Measurements from ENCODE around the gene ERN1.

The ERN1 gene

GRCh38 chr17:64001763-64002529, 128.0 kb downstream of the ERN1 start:
- Histone ChIP-seq H3K9me3 (replicated peaks; ENCODE audit: insufficient read depth, low read length) (no peaks in the 10 kb centered on the region), H3K4me1 (ENCODE audit: low read length) (no peaks in the 10 kb centered on the region), H3K79me2 (ENCODE audit: low read length) (no peaks in the 10 kb centered on the region), H3K4me3 (ENCODE audit: low read length) (no peak overlapping the region), H3F3A (ENCODE audit: insufficient read depth, low read length) (no peaks in the 10 kb centered on the region), H2AFZ (ENCODE audit: low read length) (no peak overlapping the region), H3K36me3 (replicated peaks; ENCODE audit: insufficient read depth, low read length) (no peaks in the 10 kb centered on the region), H3K9ac (ENCODE audit: low read length) (no peak overlapping the region), H3K4me2 (ENCODE audit: low read depth, low read length) (no peak overlapping the region), H3K27ac (ENCODE audit: low read length) (no peak overlapping the region), H3K27me3 (replicated peaks; ENCODE audit: insufficient read depth, low read length) (no peaks in the 10 kb centered on the region), H4K20me1 (ENCODE audit: insufficient read depth, low read length) (no peaks in the 10 kb centered on the region), H3K9me2 (replicated peaks; ENCODE audit: insufficient read depth, low read length) (no peaks in the 10 kb centered on the region)
- TF ChIP-seq EZH2phosphoT487 (IDR thresholded peaks at IDR 0.05; ENCODE audit: low read length) (no peak), EZH2 (optimal IDR thresholded peaks at IDR 0.05; ENCODE audit: low read depth, low read length) (no peak)
- TF ChIP-seq, protein P1, sequence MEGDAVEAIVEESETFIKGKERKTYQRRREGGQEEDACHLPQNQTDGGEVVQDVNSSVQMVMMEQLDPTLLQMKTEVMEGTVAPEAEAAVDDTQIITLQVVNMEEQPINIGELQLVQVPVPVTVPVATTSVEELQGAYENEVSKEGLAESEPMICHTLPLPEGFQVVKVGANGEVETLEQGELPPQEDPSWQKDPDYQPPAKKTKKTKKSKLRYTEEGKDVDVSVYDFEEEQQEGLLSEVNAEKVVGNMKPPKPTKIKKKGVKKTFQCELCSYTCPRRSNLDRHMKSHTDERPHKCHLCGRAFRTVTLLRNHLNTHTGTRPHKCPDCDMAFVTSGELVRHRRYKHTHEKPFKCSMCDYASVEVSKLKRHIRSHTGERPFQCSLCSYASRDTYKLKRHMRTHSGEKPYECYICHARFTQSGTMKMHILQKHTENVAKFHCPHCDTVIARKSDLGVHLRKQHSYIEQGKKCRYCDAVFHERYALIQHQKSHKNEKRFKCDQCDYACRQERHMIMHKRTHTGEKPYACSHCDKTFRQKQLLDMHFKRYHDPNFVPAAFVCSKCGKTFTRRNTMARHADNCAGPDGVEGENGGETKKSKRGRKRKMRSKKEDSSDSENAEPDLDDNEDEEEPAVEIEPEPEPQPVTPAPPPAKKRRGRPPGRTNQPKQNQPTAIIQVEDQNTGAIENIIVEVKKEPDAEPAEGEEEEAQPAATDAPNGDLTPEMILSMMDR (IDR thresholded peaks at IDR 0.05; ENCODE audit: low read length): no peak
- no peak for DNase-seq

DNA sequence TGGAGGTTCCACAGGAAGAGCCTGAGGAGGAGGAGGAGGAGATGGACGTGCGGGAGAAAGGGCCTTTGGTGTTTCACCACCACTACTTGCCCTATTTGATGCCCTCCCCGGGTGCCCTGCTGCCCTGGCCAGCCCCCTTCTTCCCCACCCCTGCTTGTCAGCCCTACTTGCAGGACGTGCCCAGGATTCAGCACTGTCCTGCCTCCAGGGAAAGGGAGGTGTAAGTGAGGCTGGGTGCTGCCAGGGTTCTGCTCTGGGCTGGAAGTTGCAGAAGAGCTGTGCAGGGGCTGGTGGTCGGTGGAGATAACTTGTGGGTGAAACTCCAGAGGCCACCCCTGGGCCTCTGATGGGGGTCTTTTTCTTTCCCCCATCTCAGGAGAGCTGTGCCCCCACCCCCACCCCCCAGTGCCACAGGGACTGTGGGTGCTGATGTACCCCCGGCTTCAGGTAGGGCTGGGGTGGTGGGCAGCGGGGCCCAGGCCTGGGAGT, 128.8 kb downstream of the ERN1 start:
- no peak overlapping the region for H3K4me2 ChIP-seq (ENCODE audit: low read depth, low read length)
- H3K9me3 ChIP-seq (replicated peaks; ENCODE audit: insufficient read depth, low read length): no peaks in the 10 kb centered on the region
- no peak overlapping the region for H3K9ac ChIP-seq (ENCODE audit: low read length)
- DNase-seq: no peak
- no peak overlapping the region for H3K4me3 ChIP-seq (ENCODE audit: low read length)
- no peaks in the 10 kb centered on the region for H3K79me2 ChIP-seq (ENCODE audit: low read length)
- TF ChIP-seq EZH2phosphoT487 (IDR thresholded peaks at IDR 0.05; ENCODE audit: low read length) (no peak), EZH2 (optimal IDR thresholded peaks at IDR 0.05; ENCODE audit: low read depth, low read length) (no peak)
- TF ChIP-seq, protein P1 (IDR thresholded peaks at IDR 0.05; ENCODE audit: low read length): no peak
- H3F3A ChIP-seq (ENCODE audit: insufficient read depth, low read length): no peaks in the 10 kb centered on the region
- no peak overlapping the region for H2AFZ ChIP-seq (ENCODE audit: low read length)
- H3K36me3 ChIP-seq (replicated peaks; ENCODE audit: insufficient read depth, low read length): no peaks in the 10 kb centered on the region
- no peaks in the 10 kb centered on the region for H3K4me1 ChIP-seq (ENCODE audit: low read length)
- no peaks in the 10 kb centered on the region for H3K27me3 ChIP-seq (replicated peaks; ENCODE audit: insufficient read depth, low read length)
- no peak overlapping the region for H3K27ac ChIP-seq (ENCODE audit: low read length)
- H3K9me2 ChIP-seq (replicated peaks; ENCODE audit: insufficient read depth, low read length): no peaks in the 10 kb centered on the region
- no peaks in the 10 kb centered on the region for H4K20me1 ChIP-seq (ENCODE audit: insufficient read depth, low read length)

GRCh38 chr17:63999680-64000531, 130.0 kb downstream of the ERN1 start:
- no peak overlapping the region for H3K9ac ChIP-seq (ENCODE audit: low read length)
- no peak for DNase-seq
- no peaks in the 10 kb centered on the region for H3K79me2 ChIP-seq (ENCODE audit: low read length)
- no peak overlapping the region for H3K4me2 ChIP-seq (ENCODE audit: low read depth, low read length)
- no peak overlapping the region for H3K27ac ChIP-seq (ENCODE audit: low read length)
- H3K9me2 ChIP-seq (replicated peaks; ENCODE audit: insufficient read depth, low read length): no peaks in the 10 kb centered on the region
- no peak overlapping the region for H3K4me3 ChIP-seq (ENCODE audit: low read length)
- no peaks in the 10 kb centered on the region for H3K9me3 ChIP-seq (replicated peaks; ENCODE audit: insufficient read depth, low read length)
- no peaks in the 10 kb centered on the region for H3F3A ChIP-seq (ENCODE audit: insufficient read depth, low read length)
- no peak overlapping the region for H2AFZ ChIP-seq (ENCODE audit: low read length)
- no peak for TF ChIP-seq EZH2phosphoT487 (IDR thresholded peaks at IDR 0.05; ENCODE audit: low read length)
- TF ChIP-seq, protein P1 (IDR thresholded peaks at IDR 0.05; ENCODE audit: low read length): no peak
- TF ChIP-seq EZH2 (optimal IDR thresholded peaks at IDR 0.05; ENCODE audit: low read depth, low read length): no peak
- H4K20me1 ChIP-seq (ENCODE audit: insufficient read depth, low read length): no peaks in the 10 kb centered on the region
- no peaks in the 10 kb centered on the region for H3K27me3 ChIP-seq (replicated peaks; ENCODE audit: insufficient read depth, low read length)
- no peaks in the 10 kb centered on the region for H3K4me1 ChIP-seq (ENCODE audit: low read length)
- no peaks in the 10 kb centered on the region for H3K36me3 ChIP-seq (replicated peaks; ENCODE audit: insufficient read depth, low read length)
